ENCODE data around the gene KIAA1217. TPM values are rescaled to one million over a fixed set of nuclear protein-coding genes. Genes with fewer than 3 reads are reported as not detected.
A peak's percentile ranks its signal among the peaks of the same experiment; 100 is the strongest.

The KIAA1217 gene
- total and polyA plus RNA-seq, 2 donors from 2014 or later = 10.4 to 63.8 TPM

- Histone ChIP-seq H3K9ac (ENCODE audit: low read length in 3 of 3) (no peak overlapping the region), H3K36me3 (ENCODE audit: control insufficient read depth in 2 of 3, insufficient read depth in 3 of 3, low read length in 3 of 3) (peaks cover 5 to 12% (median 6%) of the 10 kb centered on the region in 3 donors), H3K27me3 (ENCODE audit: control insufficient read depth, insufficient read depth, low read length) (no peaks in the 10 kb centered on the region), H3K4me1 (ENCODE audit: control insufficient read depth in 2 of 3, insufficient read depth in 2 of 3, low read depth in 1 of 3, low read length in 3 of 3) (peaks cover 0 to 20% (median 4%) of the 10 kb centered on the region in 3 donors), H3K9me3 (ENCODE audit: control insufficient read depth in 2 of 3, insufficient read depth in 1 of 3, low read length in 3 of 3) (no peaks in the 10 kb centered on the region), H3K4me3 (ENCODE audit: low read length in 3 of 3) (no peak overlapping the region), H3K27ac (ENCODE audit: low read depth in 2 of 2, low read length in 2 of 2) (peak overlapping the region; percentile 32 to 70)
- FAIRE-seq (peak; percentile 46), DNase-seq (peak in 4 of 5 donors; percentile 51 to 91 (median 81))
- TF ChIP-seq CTCF (IDR thresholded peaks at IDR 0.05; ENCODE audit: borderline replicate concordance, extremely low read depth, insufficient read depth) = no peak
- intact Hi-C loops (cut with DNase I) = no loop called here
Measured at GRCh38 chr10:24488631-24489030, 279.7 kb downstream of the KIAA1217 start.

- DNase-seq = no peak
- no peak for FAIRE-seq
- intact Hi-C loops (cut with DNase I) = no loop called here
- Histone ChIP-seq H3K4me1 (ENCODE audit: control insufficient read depth in 2 of 3, insufficient read depth in 2 of 3, low read depth in 1 of 3, low read length in 3 of 3) (peaks cover 0 to 10% (median 0%) of the 10 kb centered on the region in 3 donors), H3K27ac (ENCODE audit: low read depth in 2 of 2, low read length in 2 of 2) (no peak overlapping the region), H3K9ac (ENCODE audit: low read length in 3 of 3) (no peak overlapping the region), H3K27me3 (ENCODE audit: control insufficient read depth, insufficient read depth, low read length) (no peaks in the 10 kb centered on the region), H3K4me3 (ENCODE audit: low read length in 3 of 3) (no peak overlapping the region), H3K9me3 (ENCODE audit: control insufficient read depth in 2 of 3, insufficient read depth in 1 of 3, low read length in 3 of 3) (no peaks in the 10 kb centered on the region), H3K36me3 (ENCODE audit: control insufficient read depth in 2 of 3, insufficient read depth in 3 of 3, low read length in 3 of 3) (peaks cover 2 to 25% (median 14%) of the 10 kb centered on the region in 3 donors)
- no peak for TF ChIP-seq CTCF (IDR thresholded peaks at IDR 0.05; ENCODE audit: borderline replicate concordance, extremely low read depth, insufficient read depth)
Measured at GRCh38 chr10:24493165-24493564, 284.2 kb downstream of the KIAA1217 start.

- intact Hi-C loops (cut with DNase I) = no loop called here
- H3K36me3 ChIP-seq (ENCODE audit: control insufficient read depth in 2 of 3, insufficient read depth in 3 of 3, low read length in 3 of 3) = peaks cover 4 to 25% (median 14%) of the 10 kb centered on the region in 3 donors
- no peak overlapping the region for H3K27ac ChIP-seq (ENCODE audit: low read depth in 2 of 2, low read length in 2 of 2)
- no peak for FAIRE-seq
- H3K9me3 ChIP-seq (ENCODE audit: control insufficient read depth in 2 of 3, insufficient read depth in 1 of 3, low read length in 3 of 3) = no peaks in the 10 kb centered on the region
- H3K9ac ChIP-seq (ENCODE audit: low read length in 3 of 3) = no peak overlapping the region
- H3K4me1 ChIP-seq (ENCODE audit: control insufficient read depth in 2 of 3, insufficient read depth in 2 of 3, low read depth in 1 of 3, low read length in 3 of 3) = peaks cover 0 to under 1% (median 0%) of the 10 kb centered on the region in 3 donors
- H3K4me3 ChIP-seq (ENCODE audit: low read length in 3 of 3) = no peak overlapping the region
- no peaks in the 10 kb centered on the region for H3K27me3 ChIP-seq (ENCODE audit: control insufficient read depth, insufficient read depth, low read length)
- TF ChIP-seq CTCF (IDR thresholded peaks at IDR 0.05; ENCODE audit: borderline replicate concordance, extremely low read depth, insufficient read depth) = no peak
- peak in 2 of 5 donors; percentile 16 to 30 for DNase-seq
Measured at GRCh38 chr10:24494236-24494635, 285.3 kb downstream of the KIAA1217 start.

- Histone ChIP-seq H3K4me1 (ENCODE audit: control insufficient read depth in 2 of 3, insufficient read depth in 2 of 3, low read depth in 1 of 3, low read length in 3 of 3) (no peaks in the 10 kb centered on the region), H3K36me3 (ENCODE audit: control insufficient read depth in 2 of 3, insufficient read depth in 3 of 3, low read length in 3 of 3) (peaks cover 4 to 25% (median 14%) of the 10 kb centered on the region in 3 donors), H3K9me3 (ENCODE audit: control insufficient read depth in 2 of 3, insufficient read depth in 1 of 3, low read length in 3 of 3) (no peaks in the 10 kb centered on the region), H3K27ac (ENCODE audit: low read depth in 2 of 2, low read length in 2 of 2) (no peak overlapping the region), H3K27me3 (ENCODE audit: control insufficient read depth, insufficient read depth, low read length) (no peaks in the 10 kb centered on the region), H3K9ac (ENCODE audit: low read length in 3 of 3) (no peak overlapping the region), H3K4me3 (ENCODE audit: low read length in 3 of 3) (no peak overlapping the region)
- FAIRE-seq (no peak), DNase-seq (no peak)
- intact Hi-C loops (cut with DNase I) = no loop called here
- no peak for TF ChIP-seq CTCF (IDR thresholded peaks at IDR 0.05; ENCODE audit: borderline replicate concordance, extremely low read depth, insufficient read depth)
Measured at GRCh38 chr10:24494777-24495176, 285.8 kb downstream of the KIAA1217 start.

Measured in kidney (tissue), 14 donors.